ENCODE data around the gene NRXN3. TPM values are rescaled to one million over a fixed set of nuclear protein-coding genes. Genes with fewer than 3 reads are reported as not detected.

The NRXN3 gene
- total and polyA plus RNA-seq, 3 experiments from 2014 or later, result not detected

DNA sequence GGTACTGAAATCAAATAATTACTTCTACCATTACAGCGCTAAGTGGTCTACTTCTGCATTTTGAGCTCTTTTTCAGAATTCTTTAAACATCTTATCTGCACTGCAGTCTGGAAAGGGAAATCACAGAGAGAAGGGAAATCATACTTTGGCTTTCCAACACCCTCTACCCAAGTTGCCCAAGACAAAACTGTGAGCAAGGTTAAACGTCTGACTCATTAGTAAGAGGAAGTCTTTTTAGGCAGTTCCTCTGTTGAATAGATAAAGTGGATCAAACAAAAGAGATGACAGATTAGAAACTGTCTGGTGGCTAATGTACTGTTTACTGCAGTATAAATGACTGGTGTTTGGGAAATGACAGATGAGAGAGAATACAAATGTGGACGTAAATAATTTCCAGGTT is 858.1 kb downstream of the NRXN3 start:
- H3K4me1 Mint-ChIP-seq, result no peaks in the 10 kb centered on the region

DNA sequence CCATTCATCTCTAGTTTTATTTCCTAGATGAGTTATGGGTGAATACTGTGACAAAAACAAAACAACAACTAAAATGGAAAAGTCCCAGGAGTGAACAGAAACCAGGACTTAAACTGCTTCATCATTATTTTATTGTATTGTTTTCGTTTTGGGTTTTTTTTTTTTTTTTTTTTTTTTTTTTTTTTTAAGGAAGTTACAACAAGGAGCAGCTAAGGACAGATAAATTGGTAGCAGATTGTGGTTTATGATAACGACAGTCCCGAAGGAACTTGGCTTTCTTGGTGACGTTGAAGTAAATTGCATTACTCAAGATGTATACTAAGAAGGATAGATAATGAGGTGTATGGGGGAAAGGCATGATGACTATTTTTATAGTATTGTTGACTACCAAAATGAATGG is 866.3 kb downstream of the NRXN3 start:
- POLR2A ChIA-PET, result no interaction called here
- no peak overlapping the region for H3K4me3 ChIP-seq (ENCODE audit: low read length)
- DNase-seq, result no peak
- H3K4me1 ChIP-seq (ENCODE audit: insufficient read depth, low read length), result no peaks in the 10 kb centered on the region
- no peaks in the 10 kb centered on the region for H3K36me3 ChIP-seq (ENCODE audit: insufficient read depth, low read length)
- no peaks in the 10 kb centered on the region for H3K27me3 ChIP-seq (ENCODE audit: insufficient read depth, low read length, poor library complexity, severe bottlenecking)
- Mint-ChIP-seq H3K27ac (no peak overlapping the region), H3K27me3 (no peaks in the 10 kb centered on the region), H3K36me3 (no peaks in the 10 kb centered on the region), H3K4me1 (no peaks in the 10 kb centered on the region), H3K9me3 (peaks cover 3 to 14% (median 5%) of the 10 kb centered on the region in 5 donors), H3K4me3 (no peak overlapping the region)
- no peak overlapping the region for H3K27ac ChIP-seq (ENCODE audit: low read depth, low read length)
- CTCF ChIA-PET, result no interaction called here
- H3K9me3 ChIP-seq (ENCODE audit: low read length), result no peaks in the 10 kb centered on the region

More for the DNA sequence above, 858.1 kb downstream of the NRXN3 start:
- Histone ChIP-seq H3K4me1 (ENCODE audit: insufficient read depth, low read length) (no peaks in the 10 kb centered on the region), H3K4me3 (ENCODE audit: low read length) (no peak overlapping the region), H3K27me3 (ENCODE audit: insufficient read depth, low read length, poor library complexity, severe bottlenecking) (no peaks in the 10 kb centered on the region), H3K27ac (ENCODE audit: low read depth, low read length) (no peak overlapping the region), H3K36me3 (ENCODE audit: insufficient read depth, low read length) (no peaks in the 10 kb centered on the region), H3K9me3 (ENCODE audit: low read length) (no peaks in the 10 kb centered on the region)
- Mint-ChIP-seq H3K36me3 (no peaks in the 10 kb centered on the region), H3K4me3 (no peak overlapping the region), H3K27ac (no peak overlapping the region), H3K9me3 (peaks cover 2 to 8% (median 4%) of the 10 kb centered on the region in 5 donors), H3K27me3 (no peaks in the 10 kb centered on the region)
- ChIA-PET POLR2A (no interaction called here), CTCF (no interaction called here)
- DNase-seq, result no peak

DNA sequence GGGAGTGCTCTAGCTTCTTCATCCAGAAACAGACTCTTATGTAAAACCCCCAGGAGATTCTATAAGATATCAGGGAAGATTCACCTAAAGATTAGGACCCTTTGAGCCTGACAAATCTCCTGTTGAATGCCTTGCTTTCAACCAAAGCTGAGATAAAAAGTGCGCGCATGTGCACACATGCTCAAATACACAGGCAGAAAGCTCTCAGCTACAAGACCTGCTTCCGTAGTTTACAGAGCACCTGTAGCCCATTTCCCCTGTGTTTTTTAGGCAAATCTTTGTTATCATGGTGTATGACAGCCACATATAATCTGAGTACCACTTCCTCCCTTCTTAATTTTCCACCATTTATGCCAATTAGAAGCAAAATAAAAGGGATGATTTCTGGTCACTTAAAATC is 866.9 kb downstream of the NRXN3 start:
- Mint-ChIP-seq H3K27me3 (peaks cover 0 to 1% of the 10 kb centered on the region in 2 donors), H3K4me3 (no peak overlapping the region), H3K9me3 (peaks cover 3 to 14% (median 3%) of the 10 kb centered on the region in 5 donors), H3K36me3 (no peaks in the 10 kb centered on the region), H3K27ac (no peak overlapping the region), H3K4me1 (no peaks in the 10 kb centered on the region)
- ChIA-PET POLR2A (no interaction called here), CTCF (no interaction called here)
- no peaks in the 10 kb centered on the region for H3K27me3 ChIP-seq (ENCODE audit: insufficient read depth, low read length, poor library complexity, severe bottlenecking)
- H3K36me3 ChIP-seq (ENCODE audit: insufficient read depth, low read length), result no peaks in the 10 kb centered on the region
- H3K9me3 ChIP-seq (ENCODE audit: low read length), result no peaks in the 10 kb centered on the region
- no peaks in the 10 kb centered on the region for H3K4me1 ChIP-seq (ENCODE audit: insufficient read depth, low read length)
- no peak for DNase-seq
- H3K27ac ChIP-seq (ENCODE audit: low read depth, low read length), result no peak overlapping the region
- H3K4me3 ChIP-seq (ENCODE audit: low read length), result no peak overlapping the region

DNA sequence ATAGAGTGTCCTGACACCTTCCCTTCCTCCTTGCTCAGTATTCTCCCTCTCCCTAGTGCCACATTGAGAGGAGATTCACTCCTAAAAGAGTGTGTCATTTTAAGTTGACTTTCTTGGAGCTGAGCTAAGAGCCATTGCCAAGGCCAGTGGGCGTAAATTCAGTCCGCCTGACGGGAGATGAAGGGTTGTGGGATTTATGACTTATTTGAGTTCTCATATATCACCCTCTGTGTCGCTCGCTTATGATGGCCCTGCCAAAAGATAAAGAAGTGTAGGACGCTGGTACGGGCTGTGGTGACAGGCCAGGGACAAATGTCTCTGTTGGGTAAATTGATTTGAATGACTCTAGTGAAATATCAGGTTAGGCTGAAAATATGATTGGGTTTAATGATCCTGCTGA is 867.4 kb downstream of the NRXN3 start:
- H3K9me3 Mint-ChIP-seq, result peaks cover 3 to 14% (median 3%) of the 10 kb centered on the region in 5 donors
- H3K4me1 Mint-ChIP-seq, result no peaks in the 10 kb centered on the region
- Histone ChIP-seq H3K4me3 (ENCODE audit: low read length) (no peak overlapping the region), H3K27ac (ENCODE audit: low read depth, low read length) (no peak overlapping the region), H3K9me3 (ENCODE audit: low read length) (no peaks in the 10 kb centered on the region), H3K36me3 (ENCODE audit: insufficient read depth, low read length) (no peaks in the 10 kb centered on the region), H3K27me3 (ENCODE audit: insufficient read depth, low read length, poor library complexity, severe bottlenecking) (no peaks in the 10 kb centered on the region), H3K4me1 (ENCODE audit: insufficient read depth, low read length) (no peaks in the 10 kb centered on the region)
- no peak overlapping the region for H3K27ac Mint-ChIP-seq
- no peak overlapping the region for H3K4me3 Mint-ChIP-seq
- DNase-seq, result no peak
- no peaks in the 10 kb centered on the region for H3K36me3 Mint-ChIP-seq
- H3K27me3 Mint-ChIP-seq, result peaks cover 0 to 1% of the 10 kb centered on the region in 2 donors
- CTCF ChIA-PET, result no interaction called here
- POLR2A ChIA-PET, result no interaction called here

DNA sequence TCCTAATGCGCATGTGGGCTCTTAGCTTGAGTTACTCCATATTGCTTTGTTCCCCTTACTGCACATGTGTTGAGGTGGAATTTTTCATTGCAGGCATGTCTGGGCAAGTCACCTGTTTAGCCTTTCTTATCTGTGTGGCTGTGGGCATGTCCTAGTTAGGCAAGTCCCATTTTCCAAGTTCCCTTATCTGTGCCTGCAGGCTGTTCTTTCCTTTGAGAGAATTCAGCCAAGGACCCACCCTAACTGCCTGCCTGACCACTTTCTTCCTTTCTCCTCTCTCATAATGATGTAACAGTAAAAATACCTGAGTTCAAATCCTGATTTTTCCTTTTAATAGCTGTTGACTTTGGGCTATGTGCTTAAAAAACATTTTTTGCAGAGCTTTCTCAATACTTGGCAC is 870.6 kb downstream of the NRXN3 start:
- Mint-ChIP-seq H3K36me3 (no peaks in the 10 kb centered on the region), H3K27me3 (peaks cover 0 to 1% of the 10 kb centered on the region in 2 donors), H3K9me3 (peaks cover 3 to 14% (median 5%) of the 10 kb centered on the region in 5 donors), H3K4me3 (no peak overlapping the region), H3K27ac (no peak overlapping the region), H3K4me1 (no peaks in the 10 kb centered on the region)
- CTCF ChIA-PET, result no interaction called here
- POLR2A ChIA-PET, result no interaction called here
- H3K27me3 ChIP-seq (ENCODE audit: insufficient read depth, low read length, poor library complexity, severe bottlenecking), result no peaks in the 10 kb centered on the region
- no peaks in the 10 kb centered on the region for H3K9me3 ChIP-seq (ENCODE audit: low read length)
- DNase-seq, result no peak
- no peak overlapping the region for H3K4me3 ChIP-seq (ENCODE audit: low read length)
- no peaks in the 10 kb centered on the region for H3K36me3 ChIP-seq (ENCODE audit: insufficient read depth, low read length)
- no peak overlapping the region for H3K27ac ChIP-seq (ENCODE audit: low read depth, low read length)
- H3K4me1 ChIP-seq (ENCODE audit: insufficient read depth, low read length), result no peaks in the 10 kb centered on the region

DNA sequence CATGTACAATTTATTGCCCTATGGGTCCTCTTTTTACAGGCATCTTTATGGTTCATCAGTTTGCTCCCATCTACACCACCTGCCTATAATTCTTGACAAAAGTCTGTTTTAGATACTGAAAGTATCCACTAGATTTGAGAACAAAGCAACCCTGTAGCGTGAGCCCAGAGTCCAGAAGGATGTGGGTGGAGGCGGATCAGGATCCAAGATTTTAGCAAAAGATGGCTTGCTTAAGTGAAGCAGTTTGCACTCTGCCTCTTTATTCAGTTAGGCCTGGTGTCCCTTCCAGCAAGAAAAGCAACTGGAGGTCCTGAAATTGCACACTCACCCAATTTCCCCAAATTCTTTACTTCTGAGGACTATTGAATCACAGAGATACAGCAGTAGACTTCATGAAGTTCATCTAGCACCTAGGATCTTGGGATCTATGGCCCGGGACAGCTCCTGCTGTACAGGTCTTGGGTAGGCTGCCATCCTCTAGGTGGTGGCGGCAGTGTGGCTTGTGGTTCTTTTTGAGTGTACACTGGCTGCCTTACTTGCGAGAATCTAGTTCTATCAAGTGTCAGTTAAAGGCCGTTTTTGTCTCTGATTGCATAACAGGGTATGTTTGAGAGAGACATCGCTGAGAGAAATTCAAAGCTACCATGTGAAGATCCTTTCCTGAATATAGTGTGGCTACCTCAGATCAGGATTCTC is 873.2 kb downstream of the NRXN3 start:
- H3K27ac ChIP-seq (ENCODE audit: low read depth, low read length), result no peak overlapping the region
- no peaks in the 10 kb centered on the region for H3K9me3 ChIP-seq (ENCODE audit: low read length)
- H3K4me3 ChIP-seq (ENCODE audit: low read length), result no peak overlapping the region
- CTCF ChIA-PET, result no interaction called here
- H3K4me1 Mint-ChIP-seq, result no peaks in the 10 kb centered on the region
- H3K27ac Mint-ChIP-seq, result no peak overlapping the region
- POLR2A ChIA-PET, result no interaction called here
- DNase-seq, result no peak
- H3K27me3 ChIP-seq (ENCODE audit: insufficient read depth, low read length, poor library complexity, severe bottlenecking), result no peaks in the 10 kb centered on the region
- peaks cover 2 to 14% (median 5%) of the 10 kb centered on the region in 5 donors for H3K9me3 Mint-ChIP-seq
- no peak overlapping the region for H3K4me3 Mint-ChIP-seq
- H3K27me3 Mint-ChIP-seq, result peaks cover 0 to 1% of the 10 kb centered on the region in 2 donors
- H3K4me1 ChIP-seq (ENCODE audit: insufficient read depth, low read length), result no peaks in the 10 kb centered on the region
- H3K36me3 ChIP-seq (ENCODE audit: insufficient read depth, low read length), result no peaks in the 10 kb centered on the region
- H3K36me3 Mint-ChIP-seq, result no peaks in the 10 kb centered on the region

DNA sequence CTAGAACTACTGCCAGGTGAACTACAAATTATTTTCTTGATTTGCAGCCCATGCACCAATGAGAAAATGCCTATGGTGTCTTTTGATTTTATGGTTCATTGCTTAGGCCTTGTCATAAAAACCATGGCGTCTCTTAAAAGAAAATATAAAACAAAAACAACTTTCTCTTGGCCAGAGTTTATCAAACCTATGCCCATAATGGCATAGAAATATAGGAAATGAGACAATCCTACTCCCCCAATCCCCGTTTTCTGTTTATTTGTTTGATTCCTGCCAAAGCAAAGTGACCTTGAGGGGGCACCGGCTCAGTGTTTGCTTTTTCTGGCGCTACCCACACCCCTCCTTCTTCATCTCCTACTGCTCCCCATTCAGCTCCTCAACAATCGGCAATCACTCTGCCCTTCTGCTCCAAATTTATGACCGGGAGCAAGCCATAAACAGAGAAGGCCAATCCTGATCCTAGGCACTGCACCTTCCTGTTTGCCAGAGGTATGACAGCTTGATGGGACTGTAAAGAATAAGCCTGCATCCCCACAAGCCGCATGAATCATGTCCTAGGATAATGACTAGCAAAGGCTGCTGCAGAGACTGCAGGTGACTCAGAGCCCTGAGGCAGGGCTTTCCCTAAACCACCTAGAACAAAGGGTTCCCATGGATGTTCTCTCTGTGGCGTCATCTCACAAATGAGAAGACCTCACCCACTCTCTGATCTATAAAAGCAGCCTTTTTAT is 874.9 kb downstream of the NRXN3 start:
- ChIA-PET POLR2A (no interaction called here), CTCF (no interaction called here)
- Mint-ChIP-seq H3K27ac (no peak overlapping the region), H3K27me3 (peaks cover 0 to 1% of the 10 kb centered on the region in 2 donors), H3K36me3 (no peaks in the 10 kb centered on the region), H3K4me3 (no peak overlapping the region), H3K4me1 (no peaks in the 10 kb centered on the region), H3K9me3 (peaks cover 2 to 8% (median 5%) of the 10 kb centered on the region in 5 donors)
- Histone ChIP-seq H3K4me1 (ENCODE audit: insufficient read depth, low read length) (no peaks in the 10 kb centered on the region), H3K4me3 (ENCODE audit: low read length) (no peak overlapping the region), H3K27ac (ENCODE audit: low read depth, low read length) (no peak overlapping the region), H3K36me3 (ENCODE audit: insufficient read depth, low read length) (no peaks in the 10 kb centered on the region), H3K27me3 (ENCODE audit: insufficient read depth, low read length, poor library complexity, severe bottlenecking) (no peaks in the 10 kb centered on the region), H3K9me3 (ENCODE audit: low read length) (no peaks in the 10 kb centered on the region)
- DNase-seq, result no peak

DNA sequence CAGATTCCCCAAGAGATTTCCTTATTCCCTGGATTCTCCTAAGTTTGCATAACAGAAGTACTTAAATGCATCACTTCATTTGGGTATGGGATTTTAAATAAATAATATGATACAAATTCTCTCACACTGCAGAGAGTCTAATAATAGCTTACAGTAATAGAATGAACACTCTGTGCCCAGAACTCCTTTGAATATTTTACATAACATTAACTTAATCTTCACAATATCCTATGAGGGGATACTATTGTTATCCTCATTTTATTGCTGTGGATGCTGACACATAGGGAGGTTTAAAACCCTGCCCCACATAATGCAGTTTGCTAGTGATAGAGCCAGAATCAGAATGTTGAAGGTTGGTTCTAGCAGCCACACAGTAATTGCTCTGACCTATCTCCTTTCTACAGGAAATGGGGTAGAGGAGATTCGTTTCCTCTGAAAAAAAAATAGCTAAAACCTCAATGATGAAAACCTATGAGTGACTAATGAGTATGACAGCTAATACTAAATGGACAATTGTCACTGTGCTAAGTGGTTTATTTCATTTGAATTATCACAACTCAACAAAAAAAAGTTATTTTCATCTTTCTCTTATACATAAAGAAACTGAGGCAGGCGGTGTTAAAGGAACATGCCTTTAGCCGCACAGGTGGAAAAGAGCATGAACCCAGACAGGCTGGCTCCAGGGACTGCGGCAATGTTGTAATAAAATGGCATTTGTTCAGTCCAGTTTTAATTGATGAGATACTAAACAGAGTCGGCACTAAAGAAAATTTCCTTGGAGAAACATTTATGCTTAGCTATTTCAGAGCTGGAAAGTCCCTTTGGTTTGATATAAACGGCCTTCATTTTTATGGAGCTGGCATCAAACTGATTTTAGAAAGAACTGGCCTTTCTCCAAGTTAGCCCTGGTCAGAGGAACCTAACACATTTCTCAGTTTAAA is 880.9 kb downstream of the NRXN3 start:
- ChIA-PET CTCF (no interaction called here), POLR2A (no interaction called here)
- H3K36me3 ChIP-seq (ENCODE audit: insufficient read depth, low read length), result no peaks in the 10 kb centered on the region
- no peaks in the 10 kb centered on the region for H3K27me3 ChIP-seq (ENCODE audit: insufficient read depth, low read length, poor library complexity, severe bottlenecking)
- H3K9me3 Mint-ChIP-seq, result peaks cover 0 to 9% (median 0%) of the 10 kb centered on the region in 5 donors
- H3K9me3 ChIP-seq (ENCODE audit: low read length), result no peaks in the 10 kb centered on the region
- no peaks in the 10 kb centered on the region for H3K4me1 Mint-ChIP-seq
- H3K36me3 Mint-ChIP-seq, result no peaks in the 10 kb centered on the region
- no peak overlapping the region for H3K4me3 Mint-ChIP-seq
- DNase-seq, result no peak
- H3K4me3 ChIP-seq (ENCODE audit: low read length), result no peak overlapping the region
- no peak overlapping the region for H3K27ac ChIP-seq (ENCODE audit: low read depth, low read length)
- peaks cover 0 to 1% of the 10 kb centered on the region in 2 donors for H3K27me3 Mint-ChIP-seq
- no peaks in the 10 kb centered on the region for H3K4me1 ChIP-seq (ENCODE audit: insufficient read depth, low read length)
- no peak overlapping the region for H3K27ac Mint-ChIP-seq

All from CD8-positive, alpha-beta memory T cell (primary cell).